T-helper 22 cell (primary cell): ENCODE results near the gene ECPAS.
"Not testable (repeated sequence)": the region's sequence is repeated elsewhere in the genome, so short reads cannot be mapped to it uniquely, and the experiment has no call there.

Source experiments
- DNase-seq: peaks from one replicate; pipeline ENCODE4 v3.0.0-alpha.2; 2020; ENCODE audit warnings: low read depth

ECPAS gene

DNA sequence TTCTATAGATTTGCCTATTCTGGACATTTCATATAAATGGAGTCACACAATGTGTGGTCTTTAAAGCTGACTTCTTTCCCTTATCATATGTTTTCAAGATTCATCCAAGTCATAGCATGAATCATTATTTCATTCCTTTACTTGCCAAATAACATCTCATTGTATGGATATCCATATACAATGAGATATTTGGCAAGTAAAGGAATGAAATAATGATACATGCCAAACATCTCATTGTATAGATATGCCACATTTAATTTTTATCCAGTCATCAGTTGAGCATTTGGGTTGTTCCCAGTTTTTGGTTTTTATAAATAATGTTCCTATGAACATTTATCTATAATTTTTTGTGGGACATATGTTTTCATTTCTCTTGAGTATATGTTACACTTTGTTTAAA, 133.6 kb downstream of the ECPAS start:
- DNase-seq: no peak

DNA sequence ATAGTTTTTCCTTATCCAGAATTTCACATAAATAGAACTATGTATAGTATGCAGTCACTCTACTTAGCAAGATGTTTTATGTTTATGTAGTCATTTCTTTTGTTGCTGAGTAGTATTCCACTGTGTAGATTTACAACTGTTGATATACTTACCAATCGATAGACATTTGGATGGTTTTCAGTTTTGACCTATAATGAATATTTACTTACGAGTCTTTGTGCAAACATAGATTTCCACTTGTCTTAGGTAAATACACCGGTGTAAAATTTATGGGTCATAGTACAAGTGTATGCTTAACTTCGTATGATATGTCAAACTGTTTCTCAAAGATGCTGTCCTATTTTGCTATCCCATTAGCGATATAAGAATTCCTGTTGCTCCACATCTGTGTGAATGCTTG, 134.4 kb downstream of the ECPAS start:
- DNase-seq: no peak

DNA sequence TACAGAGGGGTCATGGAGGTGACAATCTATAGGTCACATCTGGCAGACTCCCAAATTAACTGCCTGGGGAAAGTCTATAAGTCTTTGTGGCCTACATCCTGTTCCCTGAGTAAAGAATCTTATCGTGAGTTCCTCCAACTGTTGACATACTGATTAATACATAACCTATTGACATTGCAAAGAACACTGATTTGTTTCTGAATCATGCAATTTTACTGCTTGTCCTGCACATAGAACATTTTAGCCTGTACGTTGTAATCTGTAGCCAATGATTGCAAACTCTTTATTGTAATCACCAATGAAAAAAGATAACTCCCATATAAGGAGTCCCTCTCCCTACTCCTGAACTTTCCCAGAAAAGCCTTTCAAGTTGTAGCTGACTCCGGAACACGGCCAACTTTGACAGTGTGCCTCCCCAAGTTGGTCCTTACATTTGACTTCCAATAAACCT, 135.3 kb downstream of the ECPAS start:
- no peak for DNase-seq

DNA sequence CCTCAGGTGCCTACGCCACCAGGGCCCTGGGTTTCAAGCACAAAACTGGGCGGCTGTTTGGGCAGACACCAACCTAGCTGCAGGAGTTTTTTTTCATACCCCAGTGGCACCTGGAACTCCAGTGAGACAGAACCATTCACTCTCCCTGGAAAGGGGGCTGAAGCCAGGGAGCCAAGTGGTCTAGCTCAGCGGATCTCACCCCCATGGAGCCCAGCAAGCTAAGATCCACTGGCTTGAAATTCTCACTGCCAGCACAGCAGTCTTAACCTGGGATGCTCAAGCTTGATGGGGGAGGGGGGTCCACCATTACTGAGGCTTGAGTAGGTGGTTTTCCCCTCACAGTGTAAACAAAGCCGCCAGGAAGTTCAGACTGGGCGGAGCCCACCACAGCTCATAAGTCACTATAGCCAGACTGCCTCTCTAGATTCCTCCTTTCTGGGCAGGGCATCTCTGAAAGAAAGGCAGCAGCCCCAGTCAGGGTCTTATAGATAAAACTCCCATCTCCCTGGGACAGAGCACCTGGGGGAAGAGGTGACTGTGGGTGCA, 149.8 kb downstream of the ECPAS start:
- not testable (repeated sequence) for DNase-seq

DNA sequence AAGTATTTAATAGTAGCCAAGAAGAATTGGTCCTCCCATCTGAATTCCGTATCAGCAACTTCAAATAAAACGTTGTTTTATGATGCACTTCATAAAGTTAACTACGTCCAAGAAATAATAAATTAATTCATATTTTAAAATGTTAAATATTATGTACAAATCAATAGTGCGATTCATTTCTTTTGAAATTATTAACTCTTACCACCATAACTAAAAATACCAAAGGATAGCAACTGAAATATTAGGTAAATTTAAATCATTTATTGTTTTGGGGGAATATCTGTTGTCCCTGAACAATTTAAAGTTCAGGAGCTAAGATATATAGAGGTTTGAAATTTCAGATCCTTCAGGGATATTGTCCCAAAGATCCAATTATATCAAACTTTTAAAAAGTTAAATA, 154.1 kb downstream of the ECPAS start, which contains the start of gene OR2K2:
Gene OR2K2 (minus strand): TSS at position 101 of the 400 bp plus-strand sequence. CDS start 1,791 bp downstream, outside the sequence.
- DNase-seq: no peak

DNA sequence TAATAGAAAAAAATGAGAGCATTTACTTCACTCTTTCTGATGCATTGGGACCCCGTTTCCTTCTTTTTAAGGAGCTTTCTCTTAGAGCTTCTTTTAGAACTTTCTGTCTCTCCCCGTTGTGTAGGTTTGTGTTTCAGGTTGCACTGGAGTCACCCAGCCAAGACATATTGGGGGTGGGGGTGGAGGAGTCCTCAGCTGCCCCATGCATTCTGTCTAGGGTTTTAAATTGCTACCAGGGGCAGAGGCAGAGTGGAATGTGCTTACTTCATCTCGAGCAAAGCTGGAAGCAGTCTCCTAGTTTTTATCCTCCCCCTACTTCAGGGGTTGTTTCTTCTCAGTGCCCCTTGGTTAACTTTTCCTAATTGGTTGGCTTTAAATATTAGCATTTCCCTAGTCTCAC, 163.6 kb downstream of the ECPAS start:
- DNase-seq: no peak

DNA sequence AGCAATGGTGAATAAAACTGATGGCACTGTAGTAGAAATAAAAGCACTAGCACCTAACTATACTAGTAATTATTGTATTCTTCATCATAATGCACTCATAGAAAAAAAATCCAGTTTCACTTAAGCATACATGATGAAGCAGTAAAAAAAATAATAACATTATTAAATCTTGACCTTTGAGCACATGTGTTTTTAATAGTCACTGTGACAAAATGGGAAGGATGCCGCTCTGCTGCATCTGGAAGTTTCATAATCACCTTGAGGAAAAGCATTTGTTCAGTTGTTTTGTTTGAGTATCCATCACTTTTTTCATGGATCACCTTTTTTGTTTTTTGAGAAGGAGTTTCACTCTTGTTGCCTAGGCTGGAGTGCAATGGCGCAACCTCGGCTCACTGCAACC, 167.4 kb downstream of the ECPAS start:
- no peak for DNase-seq
